NCI-H2196 (cell line): ENCODE data around the gene ECHDC3.
A peak's percentile ranks its signal among the peaks of the same experiment; 100 is the strongest.

Source experiments
- DNase-seq: peaks from one replicate; lab custom pipeline; 2025; ENCODE audit not compliant: unreplicated experiment; lab: John Stamatoyannopoulos, UW

ECHDC3 gene

GRCh38 chr10:11746883-11747539 is 4.8 kb downstream of the ECHDC3 start:
- DNase-seq: no peak

- DNase-seq: no peak
These were observed 6.7 kb downstream of the ECHDC3 start for GRCh38 chr10:11748866-11749265.

GRCh38 chr10:11750420-11750819 is 8.2 kb downstream of the ECHDC3 start:
- no peak for DNase-seq

- no peak for DNase-seq
These were observed 12.0 kb downstream of the ECHDC3 start for GRCh38 chr10:11754173-11754572.

- no peak for DNase-seq
These were observed 12.4 kb downstream of the ECHDC3 start for GRCh38 chr10:11754620-11755019.

GRCh38 chr10:11755512-11756263 is 13.5 kb downstream of the ECHDC3 start:
- no peak for DNase-seq

- no peak for DNase-seq
These were observed 14.7 kb downstream of the ECHDC3 start for GRCh38 chr10:11756766-11757315.

GRCh38 chr10:11757454-11757820 is 15.3 kb downstream of the ECHDC3 start:
- DNase-seq: peak; percentile 54

- peak; percentile 40 for DNase-seq
These were observed 15.8 kb downstream of the ECHDC3 start for GRCh38 chr10:11757821-11758463.

- no peak for DNase-seq
These were observed 16.5 kb downstream of the ECHDC3 start for GRCh38 chr10:11758527-11759236.

GRCh38 chr10:11759347-11759746 is 17.2 kb downstream of the ECHDC3 start:
- DNase-seq: no peak

- DNase-seq: no peak
These were observed 18.0 kb downstream of the ECHDC3 start for GRCh38 chr10:11760151-11760550.

- DNase-seq: no peak
These were observed 18.7 kb downstream of the ECHDC3 start for GRCh38 chr10:11760861-11761260.

- no peak for DNase-seq
These were observed 19.2 kb downstream of the ECHDC3 start for GRCh38 chr10:11761431-11761830.

- DNase-seq: no peak
These were observed 20.7 kb downstream of the ECHDC3 start for GRCh38 chr10:11762706-11763500.

GRCh38 chr10:11763501-11763861 is 21.3 kb downstream of the ECHDC3 start:
- no peak for DNase-seq

- DNase-seq: no peak
These were observed 23.0 kb downstream of the ECHDC3 start for GRCh38 chr10:11765141-11765540.

GRCh38 chr10:11772575-11773288 is 30.6 kb downstream of the ECHDC3 start:
- no peak for DNase-seq

GRCh38 chr10:11773761-11774441 is 31.7 kb downstream of the ECHDC3 start:
- no peak for DNase-seq
